ENCODE measurements around the gene SH3RF3.

GRCh38 chr2:109344270-109344805 lies 215.3 kb downstream of the SH3RF3 start:
- TF ChIP-seq YBX1 (IDR thresholded peaks at IDR 0.05) (no peak), ATF3 (IDR thresholded peaks at IDR 0.05; ENCODE audit: borderline replicate concordance, extremely low read depth, low read depth, low read length) (no peak), MXI1 (IDR thresholded peaks at IDR 0.05; ENCODE audit: low read depth, low read length) (no peak), USF2 (IDR thresholded peaks at IDR 0.05; ENCODE audit: borderline replicate concordance, low read depth, low read length) (no peak), STAT3 (IDR thresholded peaks at IDR 0.05; ENCODE audit: low read depth, low read length) (no peak), CEBPB (IDR thresholded peaks at IDR 0.05; ENCODE audit: borderline replicate concordance in 1 of 2, low read depth in 2 of 2, low read length in 2 of 2) (no peak), NRF1 (conservative IDR thresholded peaks at IDR 0.05; ENCODE audit: low read depth, low read length) (no peak), BHLHE40 (IDR thresholded peaks at IDR 0.05; ENCODE audit: borderline replicate concordance in 1 of 2, low read depth in 2 of 2, low read length in 1 of 2) (no peak), SMAD1 (IDR thresholded peaks at IDR 0.05; ENCODE audit: low read depth, partially characterized antibody) (no peak)

Data from GM12878 (cell line).